Measurements from ENCODE around the gene ZNF43.
"Not testable (repeated sequence)": the region's sequence is repeated elsewhere in the genome, so short reads cannot be mapped to it uniquely, and the experiment has no call there.

ZNF43 gene

GRCh38 chr19:21835810-21836444 is at the start of gene ZNF43:
Gene ZNF43 (minus strand): TSS chr19:21836182. CDS start chr19:21836038, 144 bp downstream.
- peak; percentile 94 for DNase-seq (ENCODE audit: low spot score)

GRCh38 chr19:21885516-21885915 is 49.5 kb upstream of the ZNF43 start:
- DNase-seq (ENCODE audit: low spot score) = not testable (repeated sequence)

GRCh38 chr19:21884786-21885185 is 48.8 kb upstream of the ZNF43 start:
- DNase-seq (ENCODE audit: low spot score) = not testable (repeated sequence)

- no peak for DNase-seq (ENCODE audit: low spot score)
Measured at GRCh38 chr19:21883516-21883915, 47.5 kb upstream of the ZNF43 start.

GRCh38 chr19:21880761-21881160 is 44.8 kb upstream of the ZNF43 start:
- DNase-seq (ENCODE audit: low spot score) = not testable (repeated sequence)

- no peak for DNase-seq (ENCODE audit: low spot score)
Measured at GRCh38 chr19:21878646-21879045, 42.7 kb upstream of the ZNF43 start.

- no peak for DNase-seq (ENCODE audit: low spot score)
Measured at GRCh38 chr19:21877976-21878375, 42.0 kb upstream of the ZNF43 start.

- not testable (repeated sequence) for DNase-seq (ENCODE audit: low spot score)
Measured at GRCh38 chr19:21876608-21877007, 40.6 kb upstream of the ZNF43 start.

- no peak for DNase-seq (ENCODE audit: low spot score)
Measured at GRCh38 chr19:21856773-21857514, 21.0 kb upstream of the ZNF43 start.

- DNase-seq (ENCODE audit: low spot score) = peak; percentile 89
Measured at GRCh38 chr19:21851596-21852345, 15.8 kb upstream of the ZNF43 start.

- DNase-seq (ENCODE audit: low spot score) = no peak
Measured at GRCh38 chr19:21850656-21851255, 14.8 kb upstream of the ZNF43 start.

GRCh38 chr19:21848706-21849105 is 12.7 kb upstream of the ZNF43 start:
- no peak for DNase-seq (ENCODE audit: low spot score)

- no peak for DNase-seq (ENCODE audit: low spot score)
Measured at GRCh38 chr19:21843081-21843480, 7.1 kb upstream of the ZNF43 start.

- no peak for DNase-seq (ENCODE audit: low spot score)
Measured at GRCh38 chr19:21841488-21842097, 5.6 kb upstream of the ZNF43 start.

- no peak for DNase-seq (ENCODE audit: low spot score)
Measured at GRCh38 chr19:21841081-21841480, 5.1 kb upstream of the ZNF43 start.

GRCh38 chr19:21839976-21840375 is 4.0 kb upstream of the ZNF43 start:
- DNase-seq (ENCODE audit: low spot score) = no peak

GRCh38 chr19:21838646-21839045 is 2.7 kb upstream of the ZNF43 start:
- DNase-seq (ENCODE audit: low spot score) = no peak

GRCh38 chr19:21835429-21835809 is 563 bp downstream of the ZNF43 start:
- no peak for DNase-seq (ENCODE audit: low spot score)

GRCh38 chr19:21833733-21834132 is 2.2 kb downstream of the ZNF43 start:
- no peak for DNase-seq (ENCODE audit: low spot score)

GRCh38 chr19:21824679-21825078 is 11.3 kb downstream of the ZNF43 start:
- no peak for DNase-seq (ENCODE audit: low spot score)

GRCh38 chr19:21823224-21823623 is 12.8 kb downstream of the ZNF43 start:
- no peak for DNase-seq (ENCODE audit: low spot score)

- DNase-seq (ENCODE audit: low spot score) = no peak
Measured at GRCh38 chr19:21812448-21812847, 23.5 kb downstream of the ZNF43 start.

Measured in CD4-positive, alpha-beta T cell treated with Interleukin-6 at 100 ng/mL for 8 hours (primary cell).